ENCODE data around the gene ZNF521.
"Not testable (repeated sequence)": the region's sequence is repeated elsewhere in the genome, so short reads cannot be mapped to it uniquely, and the experiment has no call there.

The ZNF521 gene

DNA sequence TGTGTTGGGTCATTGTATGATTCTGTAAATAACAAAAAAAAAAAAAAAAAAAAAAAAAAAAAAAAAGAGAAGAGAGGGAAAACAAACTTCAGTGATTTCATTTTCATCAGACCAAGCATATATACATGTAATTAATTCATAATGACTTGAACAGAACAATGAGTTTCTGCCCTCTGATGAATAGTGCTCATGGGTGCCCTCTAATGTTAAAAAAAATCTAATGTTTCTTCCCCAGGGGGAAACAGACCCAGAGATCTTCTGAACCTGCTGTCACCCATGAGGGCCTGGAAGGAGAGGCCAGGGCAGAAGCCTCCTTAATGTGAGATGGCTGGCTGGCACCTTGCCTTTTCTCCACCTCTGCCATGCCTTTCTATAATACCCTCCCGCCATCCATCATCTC is 289.2 kb downstream of the ZNF521 start:
- no peak for DNase-seq

DNA sequence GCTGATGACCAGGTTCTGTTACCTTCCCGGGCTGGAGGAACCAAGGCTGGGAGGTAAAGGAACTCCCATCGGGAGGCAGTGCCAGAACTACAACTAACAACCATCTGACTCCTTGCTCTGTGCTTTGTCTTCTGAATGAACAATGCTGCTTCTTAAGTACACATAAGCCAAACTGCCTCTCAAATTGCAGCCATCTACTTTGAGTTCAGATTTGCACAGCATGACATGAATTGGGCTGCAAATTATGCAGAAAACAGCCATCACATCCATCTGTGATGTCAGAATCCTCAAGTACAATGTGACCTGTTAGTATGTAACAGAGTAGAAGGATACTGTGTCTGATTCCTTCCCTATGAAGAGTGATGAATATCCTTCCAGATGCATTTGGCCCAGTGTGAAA is 290.6 kb downstream of the ZNF521 start:
- no peak for DNase-seq

DNA sequence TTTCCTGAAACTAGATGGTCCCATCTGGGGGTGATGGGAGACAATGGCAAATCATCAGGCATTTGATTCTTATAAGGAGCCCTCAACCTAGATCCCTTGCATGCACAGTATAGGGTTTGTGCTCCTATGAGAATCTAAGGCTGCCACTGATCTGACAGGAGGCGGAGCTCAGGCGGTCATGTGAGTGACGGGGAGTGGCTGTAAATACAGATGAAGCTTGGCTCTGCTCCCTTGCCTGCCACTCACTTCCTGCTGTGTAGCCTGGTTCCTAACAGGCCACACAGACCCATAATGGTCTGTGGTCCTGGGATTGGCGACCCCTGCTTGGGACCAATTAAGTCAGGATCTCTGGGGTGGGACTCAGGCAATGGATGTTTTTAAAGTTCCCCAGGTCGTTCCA is 293.4 kb downstream of the ZNF521 start:
- DNase-seq = no peak

DNA sequence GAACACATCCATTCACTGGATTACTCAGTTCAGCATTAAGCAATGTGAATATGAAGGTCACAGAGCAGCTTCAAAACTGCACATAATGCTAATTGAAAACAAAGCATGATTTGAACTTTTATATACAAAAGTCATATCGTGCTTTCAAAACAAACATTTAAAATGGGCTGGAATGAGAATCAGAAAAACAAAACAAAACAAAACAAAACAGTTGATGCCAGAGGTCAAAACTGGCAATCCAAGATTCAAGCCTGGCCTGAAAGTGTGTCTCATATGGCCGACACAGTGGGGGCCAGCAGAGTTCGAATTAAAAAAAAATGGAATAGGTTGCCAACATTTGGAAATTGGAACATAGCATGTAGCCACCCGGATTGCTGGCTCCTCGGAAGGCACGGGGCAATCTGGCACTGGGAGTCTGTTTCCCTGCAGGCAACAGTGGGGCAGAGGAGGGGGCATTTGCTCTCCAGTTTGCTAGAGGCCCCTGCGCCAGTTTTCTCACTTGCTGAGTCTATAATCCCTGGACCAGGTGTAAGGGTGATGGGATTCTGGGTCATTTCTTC is 294.4 kb downstream of the ZNF521 start:
- DNase-seq = no peak

DNA sequence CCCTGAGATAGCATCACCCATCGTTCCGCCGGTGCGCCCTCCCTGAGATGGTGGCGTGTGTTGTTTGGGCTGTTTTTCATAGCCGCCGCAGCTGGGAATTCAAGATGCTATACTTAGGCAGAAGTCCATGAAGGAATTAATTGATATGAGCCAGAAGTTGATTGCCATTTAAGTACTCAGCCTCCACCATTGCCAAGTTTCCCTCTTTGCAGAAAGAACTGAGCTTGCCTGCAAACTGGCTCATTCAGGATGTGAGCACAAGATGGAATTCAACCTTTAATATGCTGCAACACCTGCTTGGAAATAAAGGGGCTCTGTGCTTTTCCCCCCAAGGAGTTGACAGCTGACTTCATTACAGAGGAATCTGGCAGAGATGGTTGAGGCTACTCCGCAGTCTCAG is 295.5 kb downstream of the ZNF521 start:
- no peak for DNase-seq

DNA sequence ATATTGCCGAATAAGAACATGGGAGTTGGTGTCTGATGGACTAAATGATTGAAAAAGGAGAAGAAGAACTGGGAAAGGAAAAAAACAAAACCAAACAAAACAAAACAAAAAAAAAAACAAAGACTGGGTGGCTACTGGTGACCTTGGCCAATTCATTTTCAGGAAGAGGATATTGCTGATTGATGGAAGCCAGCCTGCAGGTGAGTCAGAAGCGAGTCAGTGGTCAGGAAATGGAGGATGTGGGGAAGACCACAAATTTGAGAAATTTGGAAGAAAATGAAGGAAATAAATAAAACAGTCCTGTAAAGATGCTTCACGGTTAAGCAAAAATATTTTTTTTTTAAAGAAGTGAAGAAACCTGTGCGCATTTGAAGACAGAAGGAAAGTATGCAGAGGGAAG is 296.9 kb downstream of the ZNF521 start:
- DNase-seq = no peak

DNA sequence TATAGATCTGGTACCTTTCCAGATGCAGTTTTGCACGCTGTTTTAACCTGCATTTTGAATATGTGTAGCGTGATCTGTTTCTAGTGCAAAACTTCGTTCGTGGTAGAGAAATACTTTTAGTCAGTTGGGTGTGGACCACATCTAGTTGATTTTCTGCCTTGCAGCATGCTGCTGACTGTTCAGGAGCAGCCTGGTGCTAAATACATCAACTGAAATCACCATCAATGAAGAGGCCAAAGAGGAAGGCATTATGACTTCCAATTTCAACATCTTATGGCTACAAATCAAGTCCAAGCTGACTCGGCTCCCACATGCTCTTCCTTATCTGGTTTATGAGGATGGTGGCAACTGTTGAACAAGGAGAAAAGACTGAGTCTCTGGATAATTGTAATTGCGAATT is 298.5 kb downstream of the ZNF521 start:
- no peak for DNase-seq

DNA sequence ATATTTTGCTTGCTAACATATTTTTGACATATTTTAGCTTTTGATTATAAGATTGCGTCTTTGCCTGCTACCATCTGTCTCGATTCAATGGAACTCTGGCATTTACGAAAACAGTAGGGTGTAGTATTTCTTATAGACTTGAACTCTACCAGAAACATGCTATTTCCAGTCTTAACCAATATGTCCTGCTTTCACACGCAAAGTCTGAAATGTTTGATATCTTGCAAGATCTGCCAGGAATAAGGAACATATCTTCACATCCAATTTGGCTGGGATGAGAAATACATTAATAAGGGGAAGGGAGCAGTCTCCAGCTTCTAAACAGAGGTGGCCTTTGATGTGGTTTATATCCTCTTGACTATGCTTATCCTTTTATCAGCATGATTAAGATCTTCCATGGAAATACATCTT is 299.4 kb downstream of the ZNF521 start:
- no peak for DNase-seq

DNA sequence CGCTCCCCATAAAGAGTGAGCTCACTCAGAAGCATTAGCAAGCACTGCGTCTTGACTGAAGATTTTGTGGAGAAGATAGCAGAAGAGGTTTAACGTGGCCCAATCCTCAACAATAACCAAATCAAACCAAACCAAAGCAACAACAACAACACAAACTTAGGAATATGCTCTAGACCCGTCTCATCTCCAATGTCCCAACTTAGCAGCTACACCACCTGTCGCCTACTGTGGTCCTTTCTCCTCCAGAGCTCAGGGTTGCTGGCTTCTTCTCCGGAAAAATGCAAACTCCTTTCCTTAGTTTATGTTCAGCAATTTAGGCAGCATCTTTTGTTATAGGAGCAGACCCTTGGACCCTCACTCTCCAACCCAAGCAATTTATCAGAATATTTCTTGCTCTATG is 301.4 kb downstream of the ZNF521 start:
- no peak for DNase-seq

DNA sequence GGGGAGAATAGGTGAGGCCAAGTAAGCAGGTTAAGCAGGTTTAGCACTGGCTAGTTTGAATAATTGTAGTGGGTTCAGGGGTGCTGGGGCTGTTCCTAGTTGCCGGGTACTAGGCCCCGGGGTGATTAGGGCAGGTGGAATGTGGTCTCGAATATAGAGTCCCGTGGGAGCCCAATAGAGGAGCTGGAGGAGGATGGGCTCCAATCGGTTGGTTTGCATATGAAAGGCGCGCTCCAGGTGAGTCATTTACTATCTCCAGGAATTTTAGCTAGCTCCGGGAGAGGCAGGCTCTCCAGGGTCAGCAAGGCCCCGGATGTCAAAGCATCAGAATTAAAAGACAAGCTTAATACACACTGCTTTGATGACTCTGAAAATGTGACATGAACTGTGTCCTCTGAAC is 304.0 kb downstream of the ZNF521 start:
- DNase-seq = no peak

DNA sequence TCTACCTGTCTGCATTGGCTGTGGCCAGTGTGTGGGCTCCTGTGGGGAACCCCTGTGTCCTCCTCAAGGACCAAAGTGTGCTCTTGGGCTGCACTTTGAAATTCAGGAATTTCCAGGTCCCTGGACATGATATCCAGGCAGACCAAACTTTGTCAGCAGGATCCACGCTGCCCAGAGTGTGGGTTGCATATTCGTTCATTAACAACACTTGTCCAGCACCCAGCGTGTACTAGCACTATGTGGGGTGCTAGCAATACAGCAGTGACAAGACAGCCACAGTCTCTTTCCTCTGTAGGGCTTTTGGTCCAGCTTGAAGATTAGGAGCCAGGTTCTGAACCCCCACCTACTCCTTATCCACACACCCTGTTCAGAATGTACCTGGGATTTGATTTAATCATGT is 304.5 kb downstream of the ZNF521 start:
- no peak for DNase-seq

DNA sequence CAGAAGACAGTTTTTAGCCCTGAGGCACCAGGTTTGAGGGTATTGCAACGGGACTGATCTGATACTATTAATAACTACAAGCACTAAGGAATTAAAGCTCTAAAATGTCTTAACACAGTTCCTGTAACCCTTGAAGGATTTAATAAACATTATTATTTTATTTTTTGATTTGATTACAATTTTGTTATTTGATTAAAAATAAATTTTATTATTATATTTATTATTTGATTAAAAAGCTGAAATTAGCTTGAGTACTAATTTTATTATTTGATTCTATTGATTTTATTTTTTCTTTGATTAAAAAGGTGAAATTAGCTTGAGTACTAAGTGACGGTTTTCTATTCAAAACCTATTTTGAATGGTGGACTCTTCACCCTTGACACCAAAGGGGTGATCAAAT is 307.3 kb downstream of the ZNF521 start:
- DNase-seq = no peak

DNA sequence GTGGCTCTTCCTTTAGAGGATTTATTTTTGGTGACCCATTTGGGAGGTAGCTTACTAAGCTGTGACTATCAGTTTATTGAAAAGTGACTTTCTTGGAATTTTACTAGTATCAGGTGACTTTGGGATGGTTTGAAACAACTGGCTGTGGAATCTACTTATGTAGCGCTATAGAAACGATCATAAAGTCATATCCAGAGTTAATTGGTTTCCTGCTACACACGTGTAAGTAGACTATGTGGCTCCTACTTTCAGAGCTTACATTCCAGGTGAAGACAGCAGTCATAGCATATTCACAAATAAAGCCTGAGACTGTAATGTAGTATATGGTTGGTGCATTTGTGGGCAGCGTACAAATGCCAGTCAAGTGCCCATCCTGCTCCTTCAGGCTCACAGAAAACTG is 308.9 kb downstream of the ZNF521 start:
- no peak for DNase-seq

DNA sequence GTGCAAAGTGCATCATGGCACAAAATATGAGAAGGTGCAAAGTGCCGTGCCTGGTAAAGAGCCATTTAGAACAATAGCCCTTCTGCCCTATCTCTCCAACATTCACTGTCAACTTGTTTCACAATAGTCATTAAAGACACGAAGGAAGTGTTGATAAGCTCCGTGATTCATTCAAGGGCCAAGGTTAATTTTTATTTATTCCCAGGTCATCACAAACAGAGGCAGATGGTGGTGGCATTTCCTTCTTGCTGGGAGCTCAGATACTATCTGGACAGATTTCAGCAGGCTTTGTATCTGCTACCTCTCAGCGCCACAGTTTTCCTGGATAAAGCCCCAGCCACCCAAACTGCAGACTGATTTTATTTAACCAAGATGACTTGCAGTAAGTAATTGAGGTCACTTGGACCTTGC is 309.3 kb downstream of the ZNF521 start:
- no peak for DNase-seq

DNA sequence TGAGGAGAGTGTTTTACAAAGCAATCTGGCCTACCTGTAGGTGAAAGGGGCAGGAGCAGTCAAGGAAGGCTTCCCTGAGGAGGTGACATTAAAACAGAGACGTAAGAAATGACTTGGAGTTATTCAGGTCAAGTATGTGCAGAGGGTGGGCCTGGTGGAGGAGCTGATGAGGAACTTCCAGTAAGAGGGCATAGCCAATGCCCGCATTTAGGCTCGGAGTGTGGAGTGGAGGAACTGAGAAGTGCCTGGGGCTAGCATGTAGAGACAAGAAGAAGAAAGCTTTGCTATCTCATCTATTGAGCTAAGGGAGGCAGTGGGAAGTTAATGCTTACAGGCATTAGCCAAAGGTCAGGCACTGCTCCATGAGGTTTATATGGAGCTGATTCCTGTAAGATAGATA is 312.2 kb downstream of the ZNF521 start:
- DNase-seq = no peak

DNA sequence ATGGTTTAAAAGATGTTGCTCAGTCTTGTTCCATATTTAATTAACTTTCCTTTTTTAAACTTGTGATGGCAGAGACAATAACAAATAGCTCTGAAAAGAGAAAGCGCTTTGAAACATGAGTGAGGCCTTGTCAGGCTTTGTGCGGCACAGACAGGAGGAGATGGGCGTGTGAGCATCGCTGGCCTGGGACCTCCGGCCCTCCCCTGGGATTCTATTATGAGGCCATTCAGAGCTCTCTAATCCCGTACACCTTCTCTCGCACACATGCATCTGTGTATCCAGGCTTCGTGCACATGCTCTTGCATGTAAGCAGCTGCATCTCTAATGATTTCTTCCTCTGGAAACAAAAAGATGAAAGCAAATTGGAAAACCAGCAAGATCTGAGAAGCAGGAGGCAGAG is 313.7 kb downstream of the ZNF521 start:
- no peak for DNase-seq

DNA sequence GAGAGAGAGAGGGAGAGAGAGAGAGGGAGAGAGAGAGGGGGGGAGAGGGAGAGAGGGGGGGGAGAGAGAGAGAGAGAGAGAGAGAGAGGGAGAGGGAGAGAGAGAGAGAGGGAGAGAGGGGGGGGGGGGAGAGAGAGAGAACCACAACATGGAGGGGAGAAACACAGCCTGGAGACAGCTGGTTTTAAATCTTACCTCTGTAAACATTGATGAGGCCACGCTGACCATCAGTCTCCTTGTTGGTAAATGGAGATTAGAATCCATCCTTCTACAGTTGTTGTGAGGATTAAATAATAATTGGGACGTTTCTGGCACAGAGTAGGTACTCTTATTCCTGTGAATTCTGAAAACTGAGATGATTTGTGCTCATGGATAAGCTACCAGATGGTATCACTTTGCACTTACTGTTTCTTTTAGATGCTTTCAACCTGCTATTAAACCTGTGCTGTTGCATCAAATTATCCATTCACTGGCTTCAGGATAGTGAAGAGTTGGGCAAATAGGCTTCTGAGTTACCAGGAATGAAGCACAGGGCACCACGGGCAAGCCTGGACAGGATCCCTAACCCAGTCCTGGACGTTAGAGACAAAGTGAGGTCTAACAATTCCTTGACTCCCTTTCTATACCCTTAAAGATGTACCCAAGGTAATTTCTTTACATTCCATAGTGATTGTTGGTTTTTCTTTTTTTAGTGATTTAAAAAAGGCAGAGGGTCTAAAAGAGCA is 318.1 kb downstream of the ZNF521 start:
- DNase-seq = no peak

DNA sequence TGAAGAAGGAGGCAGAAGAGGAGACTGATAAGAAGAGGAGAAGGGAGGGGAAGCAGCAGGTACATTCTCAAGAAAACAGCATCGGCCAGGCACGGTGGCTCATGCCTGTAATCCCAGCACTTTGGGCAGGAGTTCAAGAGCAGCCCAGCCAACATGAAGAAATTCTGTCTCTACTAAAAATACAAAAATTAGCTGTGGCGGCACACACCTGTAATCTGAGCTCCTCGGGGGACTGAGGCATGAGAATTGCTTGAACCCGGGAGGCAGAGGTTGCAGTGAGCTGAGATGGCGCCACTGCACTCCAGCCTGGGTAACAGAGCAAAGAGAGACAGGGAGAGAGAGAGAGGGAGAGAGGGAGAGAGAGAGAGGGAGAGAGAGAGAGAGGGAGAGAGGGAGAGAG is 318.8 kb downstream of the ZNF521 start:
- DNase-seq = not testable (repeated sequence)

DNA sequence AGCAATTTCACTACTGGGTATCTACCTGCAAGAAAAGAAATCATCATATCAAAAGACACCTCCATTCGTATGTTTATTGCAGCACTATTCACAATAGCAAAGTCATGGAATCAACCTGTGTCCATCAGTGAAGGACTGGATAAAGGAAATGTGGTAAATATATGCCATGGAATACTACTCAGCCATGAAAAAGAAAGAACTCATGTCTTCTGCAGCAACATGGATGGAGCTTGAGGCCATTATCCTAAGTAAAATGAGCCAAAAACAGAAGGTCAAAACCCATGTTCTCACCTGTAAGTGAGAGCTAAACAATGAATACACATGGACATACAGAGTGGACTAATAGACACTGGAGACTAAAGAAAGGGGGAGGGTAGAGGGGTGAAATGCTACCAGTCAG is 322.2 kb downstream of the ZNF521 start:
- DNase-seq = no peak

DNA sequence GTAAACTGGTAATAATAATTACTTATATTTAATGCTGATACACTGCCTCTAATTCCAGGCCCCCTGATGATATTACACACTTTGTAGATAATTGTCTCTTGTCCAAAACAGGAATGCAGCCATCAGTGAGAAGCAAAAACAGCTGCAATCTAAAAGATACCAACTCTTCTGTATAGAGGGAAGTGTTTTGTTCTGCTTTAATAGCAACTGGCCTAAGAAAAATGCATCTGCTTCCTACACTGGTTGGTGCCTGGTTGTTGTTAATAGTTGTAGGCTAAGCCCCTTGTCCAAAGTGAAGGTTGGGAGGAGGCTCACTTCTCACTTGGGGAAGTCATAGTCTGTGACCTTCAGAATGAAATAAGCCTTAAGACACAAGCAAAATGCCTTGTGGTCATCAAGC is 332.0 kb downstream of the ZNF521 start:
- no peak for DNase-seq

DNA sequence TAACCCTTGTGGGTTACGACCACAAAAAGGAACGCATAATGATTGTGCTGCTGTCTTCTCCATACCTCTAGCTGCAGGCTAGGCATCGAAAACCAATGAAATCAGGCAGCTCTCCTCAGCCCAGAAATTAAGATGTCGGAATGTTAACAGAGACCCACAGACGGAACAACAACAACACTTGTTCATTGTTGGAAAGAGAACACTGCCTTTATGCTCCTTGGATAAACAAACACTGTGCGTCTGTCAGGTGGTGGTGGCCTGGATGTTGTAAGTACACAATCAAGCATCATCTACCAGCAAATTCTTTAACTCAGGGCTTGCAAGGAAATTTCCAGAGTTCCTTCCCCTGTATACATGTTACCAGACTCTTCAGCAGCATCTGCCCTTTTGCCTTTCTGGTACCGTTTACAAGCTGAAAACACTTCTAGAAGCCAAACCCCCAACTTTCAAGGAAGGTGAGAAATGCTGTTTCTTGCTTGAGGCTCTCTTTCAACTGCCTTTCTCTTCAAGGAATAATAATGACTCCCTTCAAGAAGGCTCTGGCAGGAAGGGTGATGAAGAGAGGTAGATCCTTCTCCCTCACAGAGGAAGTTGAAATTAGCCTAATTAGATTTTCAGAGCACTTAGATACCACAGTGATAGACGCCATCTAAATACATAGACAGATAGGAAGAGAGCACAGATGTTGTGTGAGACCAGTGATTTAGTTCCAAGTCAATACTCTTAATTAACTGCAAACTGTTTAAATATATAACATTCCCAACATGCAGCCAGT is 332.7 kb downstream of the ZNF521 start:
- DNase-seq = no peak

DNA sequence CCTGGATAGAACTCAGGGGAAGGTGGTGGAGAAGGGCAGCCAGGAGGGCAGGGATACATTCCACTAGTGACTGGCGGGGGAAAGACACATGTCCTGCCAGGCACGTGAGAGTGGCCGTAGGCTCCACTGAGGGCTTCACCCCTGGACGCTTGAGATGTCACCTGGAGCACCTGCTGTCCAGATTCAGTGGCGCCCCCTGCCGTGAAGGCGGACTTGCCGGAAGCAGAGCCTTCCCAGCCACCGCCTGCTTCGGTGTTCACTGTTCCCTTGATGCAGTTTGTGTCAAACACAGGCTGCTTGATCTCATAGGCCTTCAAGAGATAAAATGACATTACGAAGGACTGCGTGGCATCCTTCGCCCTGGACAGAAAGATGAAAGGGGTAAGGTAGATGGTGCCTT is 335.3 kb downstream of the ZNF521 start:
- no peak for DNase-seq

DNA sequence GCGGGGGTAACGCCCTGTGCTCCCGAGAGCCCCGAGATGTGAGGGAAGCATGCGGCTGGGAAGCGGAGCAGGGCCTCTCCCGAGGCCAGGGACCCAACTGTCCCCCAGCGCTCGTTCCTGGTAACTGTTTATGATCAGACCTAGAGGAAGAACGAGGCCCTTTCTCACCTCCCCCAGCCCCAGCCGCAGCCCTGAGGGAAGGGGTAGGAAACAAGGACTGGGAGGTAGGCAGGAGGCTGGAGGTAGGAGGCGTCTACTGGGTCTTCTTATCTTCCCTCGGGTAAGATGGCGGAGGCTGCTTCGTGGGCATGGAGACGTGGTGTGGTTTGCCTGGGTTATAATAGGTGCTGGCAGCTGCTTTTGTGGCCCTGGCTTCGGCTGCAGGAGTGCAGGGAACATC is 335.8 kb downstream of the ZNF521 start:
- DNase-seq = no peak

All from stimulated activated CD4-positive, alpha-beta T cell treated with anti-CD3 and anti-CD28 coated beads, Interleukin-4, amount 100 ng/mL, for 24 hours (primary cell).